ENCODE measurements around the gene GHR.

The GHR gene

GRCh38 chr5:42516282-42517042 lies 93.2 kb downstream of the GHR start:
- no peak for DNase-seq (ENCODE audit: low read depth)

- no peak for DNase-seq (ENCODE audit: low read depth)
Measured at GRCh38 chr5:42517164-42517563, 93.9 kb downstream of the GHR start.

DNA sequence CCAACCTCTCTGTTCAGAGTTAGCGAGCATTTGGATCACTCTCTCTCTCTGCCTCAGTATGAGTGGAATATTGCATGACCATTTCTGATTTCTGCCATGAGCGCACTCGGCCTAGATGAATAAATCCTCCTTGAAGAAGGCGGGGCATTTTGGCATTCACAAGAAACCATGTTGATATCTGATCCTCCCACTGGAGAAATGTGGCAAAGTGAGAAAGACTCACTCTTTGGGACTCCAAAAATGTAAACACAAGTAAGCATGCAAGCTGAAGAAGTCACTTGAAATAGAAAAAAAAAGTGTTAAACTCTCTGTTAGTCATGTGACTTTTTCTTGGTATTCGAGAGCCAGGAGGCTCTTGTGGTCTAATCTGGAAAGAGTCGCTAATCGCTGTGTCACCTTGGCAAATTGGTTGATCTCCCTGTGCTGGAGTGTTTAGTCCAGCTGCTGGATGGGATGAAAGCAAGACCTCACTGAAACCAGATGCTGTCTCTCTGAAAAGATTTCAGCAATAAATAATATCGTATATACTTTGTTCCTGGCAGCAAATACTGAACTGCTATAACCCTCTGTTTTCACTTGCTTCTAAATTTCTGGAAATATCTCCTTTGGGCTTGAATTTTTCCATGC lies 95.5 kb downstream of the GHR start:
- peak; percentile 17 for DNase-seq (ENCODE audit: low read depth)

DNA sequence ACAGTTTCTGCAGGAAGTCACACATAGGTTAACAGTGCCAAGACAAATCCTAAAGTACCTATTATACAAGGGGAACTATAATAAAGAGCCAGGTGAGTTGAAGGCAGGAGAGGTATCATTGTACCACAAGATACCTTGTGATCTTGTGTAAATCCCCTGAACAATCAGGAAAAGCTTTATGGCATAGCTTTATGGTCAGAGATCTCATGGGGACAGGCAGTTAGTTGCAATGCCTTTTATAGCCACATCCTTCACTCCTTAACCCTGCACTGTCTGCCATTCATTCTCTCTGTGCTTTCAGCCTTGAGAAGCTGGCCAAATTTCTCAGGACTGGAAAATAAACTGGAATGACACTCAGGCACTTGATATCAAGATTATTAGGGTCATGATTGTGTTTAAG lies 97.0 kb downstream of the GHR start:
- no peak for DNase-seq (ENCODE audit: low read depth)

GRCh38 chr5:42520957-42521356 lies 97.7 kb downstream of the GHR start:
- DNase-seq (ENCODE audit: low read depth) = no peak

DNA sequence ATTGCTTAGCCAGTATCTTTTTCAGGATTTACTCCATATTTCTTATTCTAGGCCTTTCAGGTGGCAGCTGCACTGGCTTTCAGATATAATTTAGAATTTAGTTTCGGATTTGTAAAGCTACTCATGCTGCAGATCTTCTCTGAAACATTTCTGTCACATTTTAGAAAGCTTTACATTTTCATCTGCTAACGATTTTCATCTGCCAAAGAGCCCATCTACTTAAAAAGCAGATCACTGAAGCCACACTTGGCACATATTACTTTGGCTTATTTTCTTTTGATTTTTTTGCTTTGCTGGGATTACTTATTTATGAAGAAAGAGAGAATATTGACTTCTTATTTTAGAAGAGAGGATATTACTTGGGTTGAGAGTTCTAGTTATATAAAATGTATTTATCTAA lies 98.2 kb downstream of the GHR start:
- DNase-seq (ENCODE audit: low read depth) = no peak

- DNase-seq (ENCODE audit: low read depth) = no peak
Measured at GRCh38 chr5:42522783-42523182, 99.5 kb downstream of the GHR start.

DNA sequence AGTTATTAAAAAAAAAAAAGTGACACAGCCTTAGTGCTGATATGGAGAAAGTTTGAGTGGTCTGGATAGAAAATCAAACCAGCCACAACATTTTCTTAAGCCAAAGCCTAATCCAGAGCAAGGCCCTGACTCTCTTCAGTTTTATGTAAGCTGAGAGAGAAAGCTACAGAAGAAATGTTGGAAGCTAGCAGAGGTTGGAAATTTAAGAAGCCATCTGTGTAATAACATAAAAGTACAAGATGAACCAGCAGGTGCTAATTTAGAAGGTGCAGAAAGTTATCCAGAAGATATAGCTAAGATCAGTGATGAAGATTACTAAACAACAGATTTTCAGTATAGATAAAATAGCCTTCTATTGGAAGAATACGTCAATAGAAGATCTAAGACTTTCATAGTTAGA lies 102.9 kb downstream of the GHR start:
- no peak for DNase-seq (ENCODE audit: low read depth)

GRCh38 chr5:42531611-42532010 lies 108.4 kb downstream of the GHR start:
- no peak for DNase-seq (ENCODE audit: low read depth)

DNA sequence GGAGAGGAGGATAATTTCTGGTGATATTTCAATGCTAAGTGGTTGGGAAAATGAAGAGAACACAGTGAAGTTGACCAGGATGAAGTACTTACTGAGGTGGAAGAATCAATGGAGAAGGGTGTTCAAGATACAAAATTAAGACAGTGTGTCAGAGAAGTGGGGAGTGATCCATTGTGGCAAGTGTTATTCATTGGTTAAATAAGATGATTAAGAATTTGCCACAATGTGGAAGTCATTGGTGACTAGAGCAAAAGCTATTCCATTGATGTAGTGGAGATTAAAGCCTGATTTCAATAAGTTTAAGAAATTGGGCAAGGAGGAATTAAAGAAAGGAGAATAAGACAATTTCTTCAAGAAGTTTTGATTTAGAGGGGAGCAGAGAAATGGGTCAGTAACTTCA lies 118.9 kb downstream of the GHR start:
- no peak for DNase-seq (ENCODE audit: low read depth)

DNA sequence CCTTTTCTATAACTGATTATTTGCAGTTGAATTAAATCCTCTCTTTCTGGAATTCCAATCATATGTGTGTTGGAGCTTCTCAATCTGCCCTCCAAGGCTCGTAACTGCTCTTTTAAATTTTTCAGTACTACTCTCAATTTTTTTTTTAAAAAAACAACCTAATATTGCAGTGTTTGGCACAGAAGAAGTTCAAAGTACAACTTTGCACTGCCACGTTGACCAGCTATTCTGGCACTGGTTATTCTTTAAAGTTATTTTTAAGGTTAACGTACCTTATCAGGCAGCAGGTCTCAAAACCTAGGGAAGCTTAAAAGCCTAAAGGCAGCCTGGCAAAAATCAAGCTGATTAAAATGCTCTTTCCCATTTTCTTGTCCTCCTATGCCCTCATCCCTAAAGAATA lies 120.5 kb downstream of the GHR start:
- no peak for DNase-seq (ENCODE audit: low read depth)

GRCh38 chr5:42545038-42545437 lies 121.8 kb downstream of the GHR start:
- no peak for DNase-seq (ENCODE audit: low read depth)

DNA sequence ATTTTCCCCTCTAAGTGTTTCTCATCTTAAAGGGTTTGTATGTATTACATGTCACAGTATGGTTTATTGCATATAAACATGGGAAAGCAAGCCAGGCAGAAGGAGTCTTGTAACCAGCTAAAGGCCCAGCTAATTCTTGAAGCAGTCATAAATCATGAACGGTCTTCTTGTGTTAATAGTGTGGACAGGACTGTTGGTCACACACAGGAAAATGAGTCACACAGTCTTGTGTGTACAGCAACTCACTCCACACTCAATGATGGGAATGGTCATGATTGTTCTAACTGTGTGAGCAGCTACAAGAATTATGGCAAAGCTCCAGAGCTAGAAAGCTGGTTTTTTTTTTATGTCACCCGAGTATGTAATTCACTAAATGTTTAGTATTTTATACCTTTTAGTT lies 123.9 kb downstream of the GHR start:
- no peak for DNase-seq (ENCODE audit: low read depth)

DNA sequence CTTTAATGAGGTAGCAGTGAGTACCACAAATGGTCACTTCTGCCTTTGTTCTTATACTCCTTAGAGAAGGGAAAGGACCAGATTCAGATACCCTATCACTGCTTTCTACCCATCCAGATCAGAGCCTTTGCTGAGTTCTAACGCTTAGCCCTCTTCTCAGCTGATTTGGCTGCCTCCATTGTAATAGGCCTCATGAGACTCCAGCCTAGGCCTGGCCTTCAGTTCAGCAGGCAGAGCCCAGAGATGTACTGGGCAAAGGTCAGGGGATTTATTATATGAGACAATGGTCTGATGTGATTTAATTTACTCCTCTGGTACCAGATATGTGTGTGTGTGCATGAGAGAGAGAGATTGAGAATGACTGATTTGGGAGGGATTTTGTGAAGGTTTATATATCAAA lies 124.7 kb downstream of the GHR start:
- DNase-seq (ENCODE audit: low read depth) = no peak

- DNase-seq (ENCODE audit: low read depth) = no peak
Measured at GRCh38 chr5:42552597-42552996, 129.4 kb downstream of the GHR start.

DNA sequence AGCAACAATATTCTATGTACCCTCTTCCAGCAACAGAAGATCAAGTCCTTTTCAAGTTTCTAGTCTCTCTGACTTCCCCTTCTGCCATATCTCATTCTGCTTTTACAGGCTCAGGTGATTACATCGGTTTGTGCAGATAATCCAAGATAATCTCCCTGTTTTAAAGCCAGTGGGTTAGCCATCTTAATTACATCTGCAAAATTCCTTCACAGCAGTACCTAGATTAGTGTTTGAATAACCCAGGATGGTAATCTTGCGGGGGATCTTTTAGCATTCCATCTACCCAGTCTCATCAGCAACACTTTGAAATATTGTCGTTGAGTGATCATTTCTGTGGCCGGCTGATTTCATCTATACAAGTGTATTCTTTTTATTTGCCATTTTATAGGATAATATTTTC lies 130.2 kb downstream of the GHR start:
- DNase-seq (ENCODE audit: low read depth) = no peak

GRCh38 chr5:42555010-42555409 lies 131.8 kb downstream of the GHR start:
- DNase-seq (ENCODE audit: low read depth) = no peak

DNA sequence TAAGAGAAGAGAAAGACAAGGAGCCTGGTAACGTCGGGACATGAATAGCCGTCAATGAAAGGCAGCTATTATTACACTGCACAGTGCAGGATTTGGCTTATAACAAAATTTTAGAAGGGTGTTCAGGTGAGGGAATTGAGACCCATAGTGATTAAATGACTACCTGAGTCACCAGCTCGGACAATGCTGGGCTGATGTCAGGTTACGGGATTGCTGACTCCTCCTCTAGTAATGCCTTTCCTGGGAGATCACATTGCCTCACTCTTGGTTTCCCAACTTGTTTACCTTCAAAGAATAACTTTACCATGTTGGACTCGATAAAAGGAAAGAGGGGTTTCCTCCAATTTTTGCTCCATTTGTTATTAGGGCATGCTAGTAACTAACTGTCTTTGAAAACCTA lies 132.6 kb downstream of the GHR start:
- DNase-seq (ENCODE audit: low read depth) = no peak

DNA sequence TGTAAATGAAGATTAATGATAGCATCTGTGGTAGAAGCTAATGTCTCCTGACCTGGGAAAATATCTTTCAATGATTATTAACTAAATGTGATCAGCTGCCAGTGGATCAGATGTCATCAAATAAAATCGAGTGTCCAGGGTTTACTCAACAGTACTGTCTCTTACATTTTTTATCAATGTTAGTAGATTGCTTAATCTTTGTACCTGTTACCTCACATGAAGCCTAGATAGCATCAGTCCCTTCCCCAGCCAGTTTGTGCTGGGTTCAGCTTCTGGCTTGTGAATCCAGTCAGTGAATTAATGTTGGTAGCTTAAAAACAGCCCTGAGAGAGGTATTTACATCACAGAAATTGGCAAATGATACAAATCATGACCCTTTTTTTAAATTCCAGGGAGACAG lies 134.4 kb downstream of the GHR start:
- no peak for DNase-seq (ENCODE audit: low read depth)

GRCh38 chr5:42561656-42562055 lies 138.4 kb downstream of the GHR start:
- no peak for DNase-seq (ENCODE audit: low read depth)

- no peak for DNase-seq (ENCODE audit: low read depth)
Measured at GRCh38 chr5:42564689-42565356, 141.6 kb downstream of the GHR start.

DNA sequence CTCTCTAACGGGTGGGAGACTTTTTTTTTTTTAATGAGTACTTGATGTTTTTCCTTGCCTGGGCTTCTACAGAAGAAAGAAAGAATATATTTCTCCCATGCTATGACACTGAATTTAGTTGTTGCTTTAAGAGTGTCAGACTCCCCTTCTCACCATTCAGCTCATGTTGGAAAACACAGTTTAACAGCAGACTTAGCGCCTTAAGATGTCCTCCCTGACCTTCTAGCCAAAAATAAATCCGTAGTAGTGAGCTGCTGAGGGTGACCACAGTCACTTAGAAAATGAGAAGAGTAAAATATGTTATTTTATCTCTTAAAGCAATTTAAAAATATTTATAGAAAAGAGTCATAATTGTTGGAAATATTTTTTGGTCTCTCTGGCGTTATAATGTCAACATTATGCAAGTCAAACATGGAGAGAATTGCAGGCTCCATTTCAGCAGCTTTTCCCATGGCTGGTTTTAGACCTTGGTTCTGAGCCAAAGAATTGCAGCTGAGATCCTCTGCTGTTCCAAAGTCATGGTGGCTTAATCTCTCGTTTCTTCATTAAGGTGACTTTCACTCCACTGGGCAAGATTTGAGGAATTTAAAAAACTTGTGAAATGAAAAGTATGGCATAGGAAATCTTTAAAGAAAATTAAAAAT lies 143.5 kb downstream of the GHR start:
- peak; percentile 4 for DNase-seq (ENCODE audit: low read depth)

DNA sequence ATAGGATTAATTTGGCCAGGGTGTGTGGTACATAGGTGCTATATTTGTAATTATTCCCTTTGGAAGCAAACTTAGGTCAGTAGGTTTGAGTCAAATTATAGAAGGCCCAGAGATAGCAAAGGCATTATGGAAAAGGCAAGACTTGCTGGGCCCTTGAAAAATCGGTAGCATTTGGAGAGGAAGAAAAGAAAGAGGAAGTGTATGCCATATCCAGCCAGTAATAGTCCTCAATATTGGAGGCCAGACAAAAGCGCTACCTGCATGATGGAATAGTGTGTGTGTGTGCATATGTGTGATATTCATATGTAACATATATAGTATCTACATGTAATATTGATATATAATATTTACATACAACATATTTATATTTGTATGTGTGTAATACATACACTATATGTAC lies 146.1 kb downstream of the GHR start:
- DNase-seq (ENCODE audit: low read depth) = no peak
